Cardiac fibroblast (primary cell): ENCODE data around the gene FHL2.
"Not testable (repeated sequence)": the region's sequence is repeated elsewhere in the genome, so short reads cannot be mapped to it uniquely, and the experiment has no call there.

Source experiments
- DNase-seq, 2 donors: peaks; one replicate each; pipeline versions ENCODE4 v3.0.0 to v3.0.0-alpha.2; 2010; ENCODE audit warnings: low read depth in 2 of 2
- H3K4me3 ChIP-seq, 2 donors: replicated peaks in 1 of 2; 1 replicate in 1 of 2; 2 replicates in 1 of 2; pipeline ENCODE4 v1.5.1; 2011; ENCODE audit warnings: low read depth in 2 of 2, low read length in 2 of 2, mild to moderate bottlenecking in 2 of 2, moderate library complexity in 1 of 2
- CTCF ChIP-seq: IDR thresholded peaks from one replicate; pipeline ENCODE4 v1.5.1; 2011; ENCODE audit warnings: low read depth, mild to moderate bottlenecking, low read length, inconsistent platforms

Gene FHL2

GRCh38 chr2:105328281-105329196 is 70.3 kb downstream of the FHL2 start:
- H3K4me3 ChIP-seq = peak overlapping the region; percentile 64 to 69
- TF ChIP-seq CTCF = no peak
- peak; percentile 41 to 43 for DNase-seq

GRCh38 chr2:105327690-105328089 is 71.2 kb downstream of the FHL2 start:
- DNase-seq = no peak
- no peak for TF ChIP-seq CTCF
- H3K4me3 ChIP-seq = no peak overlapping the region

GRCh38 chr2:105327271-105327670 is 71.6 kb downstream of the FHL2 start:
- DNase-seq, H3K4me3 ChIP-seq: not testable (repeated sequence)

- DNase-seq = peak; percentile 19 to 57
- H3K4me3 ChIP-seq = no peak overlapping the region
- no peak for TF ChIP-seq CTCF
Observed at GRCh38 chr2:105325389-105325963, 73.4 kb downstream of the FHL2 start.

GRCh38 chr2:105324732-105325131 is 74.1 kb downstream of the FHL2 start:
- peak; percentile 59 to 65 for DNase-seq
- TF ChIP-seq CTCF = no peak
- no peak overlapping the region for H3K4me3 ChIP-seq

- no peak for DNase-seq
- TF ChIP-seq CTCF = no peak
- no peak overlapping the region for H3K4me3 ChIP-seq
Observed at GRCh38 chr2:105324101-105324500, 74.8 kb downstream of the FHL2 start.

- no peak overlapping the region for H3K4me3 ChIP-seq
- TF ChIP-seq CTCF = no peak
- no peak for DNase-seq
Observed at GRCh38 chr2:105323111-105323510, 75.7 kb downstream of the FHL2 start.
